HG03103 (cell line): Measurements from ENCODE around the gene SVEP1.
"Not testable (repeated sequence)": the region's sequence is repeated elsewhere in the genome, so short reads cannot be mapped to it uniquely, and the experiment has no call there.

Experiments used
- ATAC-seq: cut with Tn5 transposase; IDR thresholded peaks from one replicate; pipeline ENCODE4 v1.9.1; 2021; ENCODE audit warnings: low read depth; ENCODE audit not compliant: unreplicated experiment

Gene SVEP1

GRCh38 chr9:110580850-110581249 is 1.3 kb upstream of the SVEP1 start:
- ATAC-seq = no peak

GRCh38 chr9:110579862-110580219 is 300 bp upstream of the SVEP1 start:
- ATAC-seq = no peak

- ATAC-seq = no peak
Observed at GRCh38 chr9:110578575-110579033, 937 bp downstream of the SVEP1 start.

GRCh38 chr9:110575945-110576344 is 3.6 kb downstream of the SVEP1 start:
- no peak for ATAC-seq

GRCh38 chr9:110575169-110575568 is 4.4 kb downstream of the SVEP1 start:
- no peak for ATAC-seq

GRCh38 chr9:110573305-110573704 is 6.2 kb downstream of the SVEP1 start:
- ATAC-seq = no peak

GRCh38 chr9:110571801-110572483 is 7.6 kb downstream of the SVEP1 start:
- no peak for ATAC-seq

- ATAC-seq = no peak
Observed at GRCh38 chr9:110566156-110566555, 13.4 kb downstream of the SVEP1 start.

- ATAC-seq = no peak
Observed at GRCh38 chr9:110561826-110562225, 17.7 kb downstream of the SVEP1 start.

GRCh38 chr9:110559869-110560268 is 19.7 kb downstream of the SVEP1 start:
- ATAC-seq = no peak

GRCh38 chr9:110555551-110556331 is 23.8 kb downstream of the SVEP1 start:
- no peak for ATAC-seq

GRCh38 chr9:110546411-110546871 is 33.1 kb downstream of the SVEP1 start:
- ATAC-seq = no peak

- no peak for ATAC-seq
Observed at GRCh38 chr9:110545705-110546104, 33.8 kb downstream of the SVEP1 start.

GRCh38 chr9:110543631-110544051 is 35.9 kb downstream of the SVEP1 start:
- no peak for ATAC-seq

- ATAC-seq = no peak
Observed at GRCh38 chr9:110541950-110542349, 37.6 kb downstream of the SVEP1 start.

GRCh38 chr9:110538647-110539041 is 40.9 kb downstream of the SVEP1 start:
- ATAC-seq = no peak

- no peak for ATAC-seq
Observed at GRCh38 chr9:110537841-110538646, 41.5 kb downstream of the SVEP1 start.

- ATAC-seq = no peak
Observed at GRCh38 chr9:110536822-110537221, 42.7 kb downstream of the SVEP1 start.

- not testable (repeated sequence) for ATAC-seq
Observed at GRCh38 chr9:110534162-110534561, 45.4 kb downstream of the SVEP1 start.

GRCh38 chr9:110532908-110533665 is 46.5 kb downstream of the SVEP1 start:
- no peak for ATAC-seq
